ENCODE data around the gene TSKU.
A peak's percentile ranks its signal among the peaks of the same experiment; 100 is the strongest.

Gene TSKU, protein sequence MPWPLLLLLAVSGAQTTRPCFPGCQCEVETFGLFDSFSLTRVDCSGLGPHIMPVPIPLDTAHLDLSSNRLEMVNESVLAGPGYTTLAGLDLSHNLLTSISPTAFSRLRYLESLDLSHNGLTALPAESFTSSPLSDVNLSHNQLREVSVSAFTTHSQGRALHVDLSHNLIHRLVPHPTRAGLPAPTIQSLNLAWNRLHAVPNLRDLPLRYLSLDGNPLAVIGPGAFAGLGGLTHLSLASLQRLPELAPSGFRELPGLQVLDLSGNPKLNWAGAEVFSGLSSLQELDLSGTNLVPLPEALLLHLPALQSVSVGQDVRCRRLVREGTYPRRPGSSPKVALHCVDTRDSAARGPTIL

DNA sequence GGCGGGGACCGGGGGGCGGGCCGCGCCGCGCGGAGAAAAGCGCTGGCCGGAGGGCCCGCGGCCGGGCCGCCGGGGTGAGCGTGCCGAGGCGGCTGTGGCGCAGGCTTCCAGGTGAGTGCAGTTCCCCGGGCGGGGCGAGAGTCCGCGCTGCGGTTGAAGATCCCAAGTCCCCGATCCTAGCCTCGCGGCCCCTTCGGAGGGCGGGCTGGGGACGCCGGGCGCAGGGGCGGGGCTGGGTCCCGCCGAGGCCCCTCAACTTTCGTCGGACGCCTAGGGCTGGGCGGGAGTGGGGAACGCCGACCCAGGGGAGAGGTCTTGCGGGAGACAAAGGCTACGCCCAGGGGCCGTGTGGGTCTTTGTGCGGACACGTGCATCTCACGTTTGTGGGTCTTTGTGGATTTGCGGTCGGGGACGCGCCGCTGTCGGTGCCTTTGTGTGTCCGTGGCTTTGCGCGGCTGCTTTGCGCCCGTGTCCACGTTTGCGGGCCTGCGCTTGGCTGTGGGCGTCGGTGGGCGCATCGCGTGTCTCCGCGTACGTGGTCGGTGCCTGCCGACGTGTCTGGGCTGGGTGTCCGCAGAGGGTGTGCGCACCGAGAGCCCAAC, at the start of gene TSKU:
Gene TSKU (plus strand): TSS at position 63 of the 602 bp plus-strand sequence. CDS start 12,261 bp downstream, outside the sequence.
- DNase-seq, result no peak

DNA sequence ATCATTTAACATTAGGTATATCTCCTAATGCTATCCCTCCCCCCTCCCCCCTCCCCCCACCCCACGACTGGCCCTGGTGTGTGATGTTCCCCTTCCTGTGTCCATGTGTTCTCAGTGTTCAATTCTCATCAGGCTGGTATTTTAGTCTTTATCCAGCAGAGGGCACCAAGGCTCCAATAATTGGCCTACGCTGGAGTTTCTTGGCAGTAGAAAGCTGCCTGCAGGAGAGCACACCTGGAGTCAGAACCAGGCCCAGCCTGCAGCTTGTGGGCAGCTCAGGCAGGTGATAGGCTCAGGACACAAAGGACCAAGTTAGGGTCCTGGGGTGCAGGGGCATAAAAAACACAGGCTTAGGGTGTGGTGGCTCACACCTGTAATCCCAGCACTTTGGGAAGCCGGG, 49.2 kb upstream of the TSKU start:
- DNase-seq, result peak; percentile 12 to 18

DNA sequence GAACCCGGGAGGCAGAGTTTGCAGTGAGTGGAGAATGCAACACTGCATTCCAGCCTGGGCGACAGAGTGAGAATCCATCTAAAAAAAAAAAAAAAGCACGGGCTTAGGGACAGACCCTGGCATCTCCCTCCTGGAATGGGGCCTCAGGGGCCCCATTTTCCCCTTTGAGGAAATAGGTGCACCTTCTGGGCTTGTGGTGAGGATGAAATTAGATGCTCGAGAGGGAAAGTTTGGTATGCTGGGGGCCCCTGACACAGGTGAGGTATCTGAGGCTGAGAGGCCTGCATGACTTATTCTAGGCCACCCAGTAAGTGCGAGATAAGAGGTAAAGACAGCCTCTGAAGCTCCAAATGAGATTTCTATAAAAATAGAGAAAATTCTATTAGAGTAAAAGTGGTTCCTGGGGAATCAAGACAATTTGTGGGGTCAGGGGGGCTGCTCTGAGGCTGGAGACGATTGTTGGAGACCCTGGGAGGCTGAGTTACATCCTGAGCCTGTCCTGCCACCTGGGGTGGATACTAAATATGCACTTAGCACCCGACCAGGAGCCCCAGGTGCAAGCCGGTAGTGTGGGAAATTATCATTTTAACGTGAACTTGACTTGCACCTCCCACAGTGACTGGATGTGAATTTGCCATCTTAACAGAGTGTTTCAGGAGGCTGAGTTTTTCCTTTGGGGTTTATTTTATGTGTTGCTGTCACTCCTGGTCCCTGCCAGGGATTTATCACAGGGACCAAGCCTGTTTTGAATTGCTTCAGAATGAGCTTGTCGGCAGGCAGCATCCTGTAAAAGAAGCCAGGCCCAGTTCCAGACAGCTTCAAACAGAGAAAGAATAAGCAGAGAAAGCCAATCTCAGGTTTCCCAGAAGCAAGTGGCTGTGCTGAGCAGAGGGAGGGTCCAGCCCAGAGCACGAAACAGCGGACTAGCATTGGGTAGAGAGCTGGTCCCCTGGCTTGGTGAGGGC, 48.4 kb upstream of the TSKU start:
- DNase-seq, result no peak

DNA sequence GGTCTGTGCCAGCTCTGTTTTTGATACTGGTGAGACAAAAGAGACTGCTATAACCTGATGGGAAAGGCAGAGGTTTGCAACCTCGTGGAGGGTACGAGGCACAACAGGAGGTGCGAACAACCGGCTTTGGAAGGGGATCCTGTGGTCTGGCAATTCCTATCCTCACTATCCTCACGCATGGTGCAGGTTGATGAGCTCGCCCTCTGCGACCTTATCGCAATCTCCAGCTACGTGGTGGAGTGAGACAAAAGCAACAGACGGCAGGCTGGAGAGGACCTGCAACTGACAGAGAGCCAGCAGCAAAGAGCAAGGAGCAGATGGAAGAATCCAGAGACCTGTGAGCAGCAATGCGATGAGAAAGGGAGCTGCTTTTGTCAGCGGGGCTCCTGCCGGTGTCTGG, 47.3 kb upstream of the TSKU start:
- DNase-seq, result no peak

DNA sequence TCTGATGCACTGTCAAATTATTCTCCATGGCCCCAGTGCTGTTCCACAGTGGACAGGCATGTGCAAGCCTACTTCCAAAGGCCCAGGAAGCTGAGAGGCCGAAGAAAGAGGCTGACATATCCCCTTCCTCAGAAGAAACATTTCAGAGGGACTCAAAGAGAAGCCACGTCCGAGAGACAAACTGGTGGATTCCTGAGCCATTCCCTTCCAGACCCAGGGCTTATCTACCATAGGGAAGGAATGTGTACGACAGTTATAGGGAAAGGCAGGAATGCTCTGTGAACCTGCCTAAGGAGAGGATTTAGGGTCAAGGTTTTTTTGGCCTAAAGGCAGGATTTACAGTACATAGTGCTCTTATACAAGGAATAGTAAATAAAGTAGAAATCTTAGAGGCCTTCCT, 46.9 kb upstream of the TSKU start:
- DNase-seq, result no peak

DNA sequence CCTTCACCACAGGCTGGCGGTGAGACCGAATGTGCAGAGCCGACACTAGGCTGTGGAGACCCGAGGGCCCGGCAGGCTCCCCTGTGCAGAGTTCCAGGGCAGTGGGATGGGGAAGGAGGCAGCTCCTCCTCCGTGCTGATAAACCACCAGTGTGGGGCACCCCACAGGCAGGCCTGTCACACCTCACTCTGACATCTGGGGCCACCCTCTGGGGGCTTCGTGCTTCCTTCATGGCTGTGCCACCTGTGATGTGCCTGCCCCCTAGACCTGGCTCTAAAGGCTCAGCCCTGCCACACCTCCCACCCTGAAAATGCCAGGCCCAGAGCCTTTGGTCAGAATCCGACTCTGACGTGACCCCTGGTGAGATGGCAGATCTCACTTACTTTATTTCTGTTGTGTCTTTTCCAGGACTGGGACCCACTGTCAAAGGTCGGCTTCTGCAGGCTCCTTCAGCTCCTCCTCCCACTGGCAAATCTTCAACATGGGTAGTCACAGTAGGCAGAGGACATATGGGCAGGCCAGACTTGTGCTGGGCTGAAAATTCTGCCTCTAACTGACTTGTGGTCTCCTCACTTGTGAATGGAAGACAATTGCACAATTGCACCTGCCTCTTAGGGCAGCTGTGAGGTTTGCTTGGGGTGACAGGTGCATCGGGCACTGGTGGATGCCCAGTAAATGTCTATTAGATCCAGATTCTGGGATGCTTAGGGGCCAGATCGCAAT, 46.2 kb upstream of the TSKU start:
- DNase-seq, result no peak

DNA sequence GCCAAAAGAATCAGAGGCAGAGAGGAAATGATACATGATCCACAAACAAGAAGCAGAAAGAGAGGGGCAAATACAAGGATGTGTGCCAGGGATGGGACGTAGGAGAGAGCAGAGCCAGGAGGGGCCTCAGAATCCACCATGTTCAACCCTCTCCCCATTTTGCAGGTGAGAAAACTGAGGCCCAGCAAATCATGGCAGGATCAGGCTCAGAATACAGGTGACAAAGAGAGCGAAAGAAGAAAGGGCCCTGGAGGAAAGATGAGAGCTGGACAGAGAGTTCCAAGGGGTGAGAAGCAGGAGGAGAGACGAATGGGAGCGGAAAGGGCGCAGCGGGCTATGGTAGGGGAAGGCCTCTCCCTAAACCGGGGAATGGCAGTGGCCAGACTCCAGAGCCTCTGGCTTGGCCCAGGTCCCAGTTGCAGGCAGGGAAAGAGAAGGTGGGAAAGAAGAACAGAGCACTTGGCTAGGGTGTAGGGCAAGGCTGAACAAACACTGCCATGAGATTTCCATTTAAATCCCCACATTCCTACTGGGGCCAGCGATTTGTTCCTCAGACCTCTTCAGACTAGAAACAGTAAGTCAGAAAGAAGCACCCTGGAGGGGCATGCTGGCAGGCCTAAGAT, 44.4 kb upstream of the TSKU start:
- no peak for DNase-seq

DNA sequence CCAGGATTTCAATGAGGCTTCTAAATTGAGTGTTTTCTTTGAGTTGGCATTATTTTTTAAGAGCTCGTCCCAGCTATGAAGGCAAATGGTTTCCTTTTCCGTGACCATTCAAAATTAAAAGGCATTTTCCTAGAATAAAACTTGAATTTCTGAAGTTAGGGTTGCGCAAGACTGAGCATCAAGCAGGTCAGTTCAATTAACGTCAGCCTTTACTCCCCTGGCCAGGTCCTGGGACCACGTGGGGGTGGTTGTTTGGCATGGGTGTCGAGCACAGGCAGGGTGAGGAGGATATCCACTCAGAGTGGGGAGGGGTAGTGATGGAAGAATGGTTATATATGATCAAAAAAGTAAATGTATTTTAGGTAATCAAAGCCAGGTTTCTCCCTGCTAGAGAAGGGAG, 43.4 kb upstream of the TSKU start:
- DNase-seq, result no peak

DNA sequence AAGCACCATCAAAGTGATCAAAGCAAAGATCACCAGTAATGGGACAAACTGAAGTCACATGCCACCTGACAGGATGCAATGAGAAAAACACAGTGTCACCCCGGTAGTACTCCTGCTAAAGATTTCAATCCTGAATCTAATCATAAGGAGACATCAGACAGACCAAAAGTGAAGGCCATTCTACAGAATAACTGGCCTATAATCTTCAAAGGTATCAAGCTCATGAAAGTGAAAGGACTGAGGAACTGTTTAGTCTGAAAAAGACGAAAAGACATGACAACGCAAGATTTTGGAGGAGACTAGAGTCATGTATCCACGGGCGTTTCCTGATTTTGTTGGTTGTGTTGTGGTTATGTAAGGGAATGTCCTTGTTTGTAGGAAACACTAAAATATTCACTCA, 42.4 kb upstream of the TSKU start:
- no peak for DNase-seq

DNA sequence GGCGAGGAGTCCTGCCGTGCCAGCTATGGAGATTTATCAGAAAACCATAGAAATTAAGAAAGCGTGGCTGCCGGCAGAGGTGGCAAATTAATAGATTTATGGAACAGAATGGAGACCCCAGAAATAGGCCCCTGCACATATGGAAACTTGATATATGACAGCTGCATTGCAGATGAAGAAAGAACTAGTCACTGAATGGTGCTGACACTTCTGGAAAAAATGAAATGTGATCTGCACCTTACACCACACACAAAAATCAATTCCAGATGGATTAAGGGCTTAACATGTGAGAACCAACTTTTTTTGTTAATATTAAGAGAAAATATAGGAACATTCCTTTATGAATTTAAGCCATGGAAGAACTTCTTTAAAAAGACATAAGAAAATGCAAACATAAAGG, 40.3 kb upstream of the TSKU start:
- no peak for DNase-seq

DNA sequence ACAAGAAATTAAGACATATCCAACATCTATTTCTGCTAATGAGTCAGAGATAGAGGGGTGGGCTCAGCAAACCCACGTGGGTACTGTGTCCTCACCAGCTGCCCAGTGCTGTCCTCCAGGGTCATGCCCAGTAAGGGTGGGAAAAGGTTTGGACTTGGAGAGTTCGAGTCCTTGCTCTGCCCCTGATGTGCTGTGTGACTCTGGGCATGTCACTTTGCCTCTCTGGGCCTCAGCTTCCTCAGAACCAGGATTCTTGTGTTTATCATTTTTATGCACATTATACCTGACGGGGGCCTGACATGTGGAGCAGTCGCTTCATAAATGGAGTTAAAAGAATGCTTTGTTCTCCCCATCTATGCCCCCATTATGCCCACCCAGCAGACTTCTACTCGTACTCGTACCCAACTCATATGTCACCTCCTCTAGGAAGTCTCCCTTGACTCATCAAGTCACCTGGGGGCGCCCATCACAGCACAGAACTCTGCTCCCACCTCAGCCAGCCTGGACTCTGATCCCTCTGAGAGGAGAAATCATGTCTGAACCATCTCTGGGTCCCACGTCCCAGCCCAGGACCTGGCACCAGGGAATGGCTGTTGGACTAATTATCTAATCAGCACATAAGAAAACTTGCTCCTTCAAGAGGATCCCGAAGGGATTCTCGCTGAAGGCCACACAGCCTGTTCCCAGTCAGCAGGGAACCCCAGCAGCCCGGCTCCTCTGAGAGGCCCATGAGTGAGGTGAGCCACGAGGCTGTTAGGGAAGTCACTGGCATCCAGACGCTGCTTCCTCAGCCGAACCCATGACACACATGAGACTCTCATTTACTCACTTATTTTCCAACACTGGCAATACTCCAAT, 38.7 kb upstream of the TSKU start:
- no peak for DNase-seq

DNA sequence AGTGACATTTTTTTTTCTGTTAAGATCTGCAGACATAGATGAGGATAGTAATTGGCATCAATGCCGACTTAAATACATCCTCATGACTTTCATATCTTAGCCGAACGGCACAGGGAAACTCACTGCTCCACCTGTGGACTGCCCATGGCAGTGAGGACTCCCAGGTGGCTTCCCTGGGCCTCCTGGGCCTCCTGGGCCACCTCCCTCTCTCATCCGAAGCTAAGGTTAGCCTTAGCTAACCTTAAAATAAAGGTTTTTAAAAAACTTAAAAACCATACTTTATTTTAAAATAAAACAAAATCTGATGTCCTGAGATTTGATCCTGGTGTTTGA, 38.1 kb upstream of the TSKU start:
- no peak for DNase-seq

DNA sequence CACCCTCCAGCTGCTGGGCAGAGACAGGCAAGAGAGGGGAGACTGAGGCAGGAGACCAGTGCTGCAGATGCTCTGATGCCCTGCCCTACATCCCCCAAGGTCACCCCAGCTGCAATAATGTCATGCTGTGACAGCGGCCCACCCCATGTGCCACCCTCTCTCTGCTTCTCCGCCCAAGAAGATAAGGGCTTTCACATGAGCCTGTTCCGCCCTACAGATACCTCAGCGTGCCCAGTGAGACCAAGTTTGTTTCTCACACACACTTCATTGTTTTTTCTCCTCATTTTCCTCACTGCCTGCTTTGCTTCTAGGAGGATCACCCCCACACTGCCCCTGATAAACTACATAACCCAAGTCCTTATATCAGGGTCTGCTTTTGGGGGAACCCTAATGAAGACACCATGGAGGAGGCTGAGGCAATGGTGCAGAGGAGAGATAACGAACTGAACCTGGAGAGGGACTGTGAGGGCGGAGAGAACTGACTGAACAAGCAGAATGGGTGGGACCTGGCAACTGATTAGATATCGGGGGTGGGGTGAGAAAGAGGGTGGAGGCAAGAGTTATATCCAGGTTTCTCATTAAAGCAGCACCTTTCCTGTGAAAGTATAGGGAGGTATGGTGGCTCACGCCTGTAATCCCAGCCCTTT, 37.5 kb upstream of the TSKU start:
- DNase-seq, result no peak

DNA sequence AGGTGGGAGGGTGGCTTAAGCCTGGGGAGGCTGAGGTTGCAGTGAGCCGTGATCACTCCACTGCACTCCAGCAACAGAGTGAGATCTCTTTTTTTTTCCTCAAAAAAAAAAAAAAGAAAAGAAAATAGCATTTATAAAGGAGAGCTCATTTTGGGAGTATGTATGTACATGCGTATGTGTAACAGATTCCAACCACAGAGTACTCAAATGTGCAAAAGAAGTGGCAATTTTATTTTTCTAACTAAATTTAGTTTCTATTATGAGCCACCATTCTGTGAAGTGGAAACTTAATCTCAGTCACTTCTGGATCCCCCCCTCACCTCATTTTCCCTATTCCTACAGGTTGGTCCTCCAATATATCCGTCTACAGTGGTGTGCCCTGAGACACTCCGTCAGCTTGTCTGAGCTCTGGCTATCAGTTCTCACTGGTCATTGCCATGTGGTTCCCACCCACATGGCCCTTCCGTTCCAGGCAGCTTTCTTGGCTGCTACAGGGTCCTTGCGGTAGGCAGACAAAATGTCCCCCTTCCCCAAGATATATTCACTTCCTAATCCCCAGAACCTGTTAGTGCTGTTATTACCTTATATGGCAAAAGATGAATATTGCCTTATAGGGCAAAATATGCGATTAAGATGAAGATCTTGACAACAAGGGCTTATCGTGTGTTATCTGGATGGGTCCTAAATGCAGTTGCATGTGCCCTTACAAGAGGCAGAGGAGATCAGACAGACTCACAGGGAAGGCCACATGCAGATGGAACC, 35.8 kb upstream of the TSKU start:
- no peak for DNase-seq

DNA sequence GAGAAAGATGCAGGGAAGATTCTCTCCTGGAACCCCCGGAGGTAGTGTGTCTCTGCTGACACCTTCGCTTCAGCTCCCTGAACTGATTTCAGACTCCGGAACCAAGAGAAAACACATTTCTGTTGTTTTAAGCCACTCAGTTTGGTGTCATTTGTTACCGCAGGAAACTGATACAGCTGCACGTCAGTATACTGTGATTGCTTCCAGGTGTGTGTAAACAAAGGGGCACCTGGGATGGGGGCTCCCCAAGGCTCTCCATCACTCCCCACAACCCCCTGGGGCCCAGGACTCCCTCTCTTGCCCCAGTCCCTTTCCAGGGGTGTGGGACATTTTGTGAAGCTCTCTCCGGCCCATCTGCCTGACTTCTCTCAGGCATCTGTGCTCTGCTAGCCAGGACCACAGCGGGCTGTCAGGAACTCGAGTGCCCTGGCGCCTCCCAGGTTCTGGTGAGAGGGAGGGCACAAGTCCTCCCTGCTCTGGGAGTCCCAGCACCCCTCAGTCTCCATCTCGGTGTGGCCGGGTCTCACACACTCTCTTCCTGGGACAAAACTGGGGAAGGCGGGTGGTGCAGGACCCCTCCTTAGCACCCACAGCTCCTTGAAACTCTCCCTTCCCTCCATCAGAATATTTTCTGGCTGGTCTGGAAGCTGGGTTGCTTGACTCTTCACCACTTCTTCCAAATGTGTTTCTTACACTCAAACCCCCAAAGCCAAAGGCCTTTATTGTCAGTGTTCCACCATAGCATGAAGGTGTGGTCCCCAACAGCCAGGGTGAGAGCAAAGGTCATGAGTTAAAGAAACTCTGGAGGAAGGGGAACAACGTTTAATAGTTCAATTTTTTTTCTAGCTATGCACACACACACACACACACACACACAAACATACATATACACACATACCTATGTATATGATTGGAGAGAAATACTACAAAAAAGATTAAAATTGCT, 35.0 kb upstream of the TSKU start:
- no peak for DNase-seq

DNA sequence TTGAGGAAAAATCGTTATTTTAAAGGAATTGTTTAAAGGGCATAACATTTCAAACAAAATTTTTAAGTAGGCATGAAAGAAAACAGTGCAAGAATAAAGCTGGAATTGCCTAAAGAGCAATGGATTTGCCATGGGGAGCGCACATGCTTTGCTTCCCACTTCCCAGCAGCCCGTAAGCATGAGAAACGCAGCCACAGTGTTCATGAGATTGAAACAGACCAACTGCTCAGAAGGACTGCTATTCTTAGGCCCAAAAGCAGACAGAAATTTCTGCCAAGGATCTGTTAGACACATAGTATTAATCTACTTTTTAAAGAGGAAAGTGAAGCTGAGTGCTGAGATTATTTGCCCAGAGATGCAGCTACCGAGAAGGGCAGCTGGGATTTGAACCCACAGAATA, 34.2 kb upstream of the TSKU start:
- no peak for DNase-seq

DNA sequence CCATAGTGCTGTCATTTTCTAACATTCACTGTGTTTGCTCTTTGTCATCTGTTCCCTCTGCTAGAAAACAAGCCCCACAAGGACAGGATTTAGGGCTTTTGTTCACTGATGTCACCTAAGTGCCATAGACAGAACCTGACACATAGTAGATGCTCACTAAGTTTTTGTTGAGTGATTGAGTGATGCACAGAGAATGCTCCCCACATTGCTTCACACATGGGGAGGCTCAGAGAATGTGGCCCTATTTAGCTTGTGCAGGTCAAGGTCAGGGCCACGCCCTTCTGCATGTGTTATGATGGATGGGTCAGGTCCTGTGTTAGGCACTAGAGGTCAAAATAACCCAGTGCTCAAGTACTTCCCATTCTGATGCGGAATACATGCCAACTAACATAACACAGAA, 33.1 kb upstream of the TSKU start:
- no peak for DNase-seq

DNA sequence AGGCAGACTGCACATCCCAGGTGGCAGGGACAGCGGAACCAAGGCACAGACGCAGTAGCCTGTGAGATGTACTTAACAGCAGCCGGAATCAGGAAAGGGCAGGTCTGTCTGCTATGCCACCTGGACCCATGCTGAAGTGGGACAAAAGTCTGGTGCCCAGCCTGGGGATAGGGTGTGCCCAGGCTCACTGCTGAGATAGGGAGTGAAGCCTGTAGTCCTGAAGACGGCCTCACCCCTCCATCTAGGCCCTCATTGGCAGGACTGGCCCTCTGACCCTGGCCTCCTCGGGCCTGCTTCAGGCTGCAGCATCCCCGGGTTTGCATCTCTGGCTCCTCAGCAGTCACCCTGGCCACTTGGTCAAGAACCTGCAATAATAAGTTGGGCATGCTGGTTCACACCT, 32.4 kb upstream of the TSKU start:
- DNase-seq, result no peak
